ENCODE measurements around the gene FBN1. TPM values are rescaled to one million over a fixed set of nuclear protein-coding genes. Genes with fewer than 3 reads are reported as not detected.

The FBN1 gene
- total RNA-seq, 2 donors from 2014 or later: 0.91 to 1.6 TPM

GRCh38 chr15:48374472-48374871 is 271.0 kb downstream of the FBN1 start:
- no peak overlapping the region for H3K27ac Mint-ChIP-seq
- no peaks in the 10 kb centered on the region for H3K36me3 Mint-ChIP-seq (ENCODE audit: low read depth)
- no peak overlapping the region for H3K4me3 Mint-ChIP-seq

GRCh38 chr15:48373821-48374451 is 271.6 kb downstream of the FBN1 start:
- no peaks in the 10 kb centered on the region for H3K4me1 Mint-ChIP-seq
- no peak overlapping the region for H3K27ac Mint-ChIP-seq
- H3K27me3 Mint-ChIP-seq: peaks cover 33% of the 10 kb centered on the region
- no peak overlapping the region for H3K4me3 Mint-ChIP-seq
- no peak for ATAC-seq (replicated peaks)
- no peaks in the 10 kb centered on the region for H3K36me3 Mint-ChIP-seq (ENCODE audit: low read depth)
- peaks cover 4% of the 10 kb centered on the region for H3K9me3 Mint-ChIP-seq

More at GRCh38 chr15:48374472-48374871, 271.0 kb downstream of the FBN1 start:
- H3K4me1 Mint-ChIP-seq: no peaks in the 10 kb centered on the region
- H3K27me3 Mint-ChIP-seq: peaks cover 30% of the 10 kb centered on the region
- ATAC-seq (replicated peaks): no peak
- peaks cover 4% of the 10 kb centered on the region for H3K9me3 Mint-ChIP-seq

DNA sequence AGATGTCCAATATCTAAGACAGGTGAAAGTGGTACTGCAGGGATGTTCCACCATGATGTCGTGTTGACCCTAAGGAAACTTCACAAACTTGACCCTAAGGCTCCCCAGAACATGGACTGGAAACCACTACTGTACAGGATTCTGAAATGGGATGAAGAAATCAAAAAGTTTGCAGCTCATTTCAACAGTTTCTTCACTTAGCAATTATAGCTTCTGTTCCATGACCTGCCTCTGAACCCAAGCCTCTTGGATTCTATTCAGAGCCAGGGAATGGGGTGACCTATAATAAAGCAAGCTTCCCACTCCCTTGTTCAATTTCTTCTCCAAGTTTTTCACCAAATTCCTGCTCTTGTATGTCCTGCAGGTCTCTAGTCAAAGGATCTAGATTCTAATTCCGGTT is 273.5 kb downstream of the FBN1 start:
- H3K9me3 Mint-ChIP-seq: no peaks in the 10 kb centered on the region
- H3K4me1 Mint-ChIP-seq: no peaks in the 10 kb centered on the region
- no peak overlapping the region for H3K4me3 Mint-ChIP-seq
- H3K36me3 Mint-ChIP-seq (ENCODE audit: low read depth): no peaks in the 10 kb centered on the region
- no peak for ATAC-seq (replicated peaks)
- H3K27ac Mint-ChIP-seq: no peak overlapping the region
- H3K27me3 Mint-ChIP-seq: peaks cover 26% of the 10 kb centered on the region

- Mint-ChIP-seq H3K27ac (no peak overlapping the region), H3K27me3 (peaks cover 26% of the 10 kb centered on the region), H3K4me3 (no peak overlapping the region), H3K4me1 (no peaks in the 10 kb centered on the region), H3K36me3 (ENCODE audit: low read depth) (no peaks in the 10 kb centered on the region), H3K9me3 (no peaks in the 10 kb centered on the region)
- no peak for ATAC-seq (replicated peaks)
These were observed 274.0 kb downstream of the FBN1 start for GRCh38 chr15:48371550-48371949.

DNA sequence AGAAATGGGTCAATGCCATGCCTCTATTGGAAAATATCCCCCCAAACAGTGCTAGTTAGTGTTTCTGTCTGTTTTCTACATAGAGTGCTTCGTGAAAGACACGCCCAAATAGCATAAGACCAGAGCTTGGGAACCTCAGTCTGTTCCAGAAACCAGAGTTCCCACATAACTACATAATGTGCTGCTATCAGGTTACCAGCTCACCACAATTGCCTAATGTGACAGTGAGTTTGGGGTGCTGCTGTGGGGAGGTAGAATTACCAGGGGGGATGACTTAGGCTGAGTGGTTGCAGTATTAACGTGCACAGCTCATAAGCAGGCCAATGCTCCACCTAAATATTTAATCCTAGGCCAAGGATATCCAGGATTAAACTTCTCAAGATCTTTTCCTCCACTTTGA is 275.0 kb downstream of the FBN1 start:
- H3K4me3 Mint-ChIP-seq: no peak overlapping the region
- H3K9me3 Mint-ChIP-seq: no peaks in the 10 kb centered on the region
- H3K36me3 Mint-ChIP-seq (ENCODE audit: low read depth): no peaks in the 10 kb centered on the region
- no peak overlapping the region for H3K27ac Mint-ChIP-seq
- H3K27me3 Mint-ChIP-seq: peaks cover 23% of the 10 kb centered on the region
- H3K4me1 Mint-ChIP-seq: no peaks in the 10 kb centered on the region
- no peak for ATAC-seq (replicated peaks)

DNA sequence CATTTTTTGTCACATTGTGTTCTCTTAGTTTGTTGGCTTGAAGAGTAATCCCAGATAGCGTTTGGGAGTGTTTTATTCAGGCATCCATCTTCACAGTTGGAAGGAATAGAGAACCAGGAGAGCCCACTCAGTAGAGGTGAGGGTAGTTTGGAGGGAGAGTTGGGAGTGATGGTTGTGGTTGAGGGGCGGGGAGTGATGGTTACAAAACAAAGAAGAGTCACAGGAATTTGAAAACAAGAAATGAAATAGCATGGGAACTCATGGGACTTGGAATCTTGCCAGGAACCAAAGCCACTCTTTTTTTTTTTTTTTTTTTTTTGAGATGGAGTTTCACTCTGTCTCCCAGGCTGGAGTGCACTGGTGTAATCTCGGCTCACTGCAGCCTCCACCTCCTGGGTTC is 278.0 kb downstream of the FBN1 start:
- Mint-ChIP-seq H3K9me3 (no peaks in the 10 kb centered on the region), H3K4me3 (no peak overlapping the region), H3K27me3 (peaks cover 16% of the 10 kb centered on the region), H3K27ac (no peak overlapping the region), H3K4me1 (no peaks in the 10 kb centered on the region), H3K36me3 (ENCODE audit: low read depth) (no peaks in the 10 kb centered on the region)
- no peak for ATAC-seq (replicated peaks)

GRCh38 chr15:48366584-48367312 is 278.8 kb downstream of the FBN1 start:
- Mint-ChIP-seq H3K36me3 (ENCODE audit: low read depth) (no peaks in the 10 kb centered on the region), H3K27ac (no peak overlapping the region), H3K4me3 (no peak overlapping the region), H3K27me3 (peaks cover 16% of the 10 kb centered on the region), H3K9me3 (no peaks in the 10 kb centered on the region), H3K4me1 (no peaks in the 10 kb centered on the region)
- ATAC-seq (replicated peaks): no peak

DNA sequence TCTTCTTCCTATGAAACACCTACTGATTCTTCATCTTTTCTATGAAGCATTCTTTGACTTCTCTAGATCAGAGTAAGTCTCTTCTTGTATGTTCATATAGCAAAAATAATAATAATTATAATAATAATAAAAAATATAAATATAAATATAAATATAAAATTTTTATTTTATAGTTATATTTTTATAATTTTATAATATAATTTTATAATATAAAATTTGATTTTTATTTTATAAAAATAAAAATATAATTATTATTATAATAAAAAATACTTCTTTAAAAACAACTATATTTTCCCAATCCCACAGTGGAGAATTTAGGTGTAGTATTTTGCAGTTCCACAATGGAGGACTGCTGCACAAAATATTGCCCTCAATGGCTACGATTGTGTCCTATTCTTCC is 279.9 kb downstream of the FBN1 start:
- no peak for ATAC-seq (replicated peaks)
- no peak overlapping the region for H3K4me3 Mint-ChIP-seq
- no peaks in the 10 kb centered on the region for H3K9me3 Mint-ChIP-seq
- no peaks in the 10 kb centered on the region for H3K4me1 Mint-ChIP-seq
- H3K36me3 Mint-ChIP-seq (ENCODE audit: low read depth): no peaks in the 10 kb centered on the region
- peaks cover 16% of the 10 kb centered on the region for H3K27me3 Mint-ChIP-seq
- H3K27ac Mint-ChIP-seq: no peak overlapping the region

- no peak overlapping the region for H3K27ac Mint-ChIP-seq
- H3K4me3 Mint-ChIP-seq: no peak overlapping the region
- H3K27me3 Mint-ChIP-seq: peaks cover 10% of the 10 kb centered on the region
- no peaks in the 10 kb centered on the region for H3K9me3 Mint-ChIP-seq
- no peak for ATAC-seq (replicated peaks)
- no peaks in the 10 kb centered on the region for H3K36me3 Mint-ChIP-seq (ENCODE audit: low read depth)
- H3K4me1 Mint-ChIP-seq: peaks cover 3% of the 10 kb centered on the region
These were observed 282.0 kb downstream of the FBN1 start for GRCh38 chr15:48363474-48363873.

DNA sequence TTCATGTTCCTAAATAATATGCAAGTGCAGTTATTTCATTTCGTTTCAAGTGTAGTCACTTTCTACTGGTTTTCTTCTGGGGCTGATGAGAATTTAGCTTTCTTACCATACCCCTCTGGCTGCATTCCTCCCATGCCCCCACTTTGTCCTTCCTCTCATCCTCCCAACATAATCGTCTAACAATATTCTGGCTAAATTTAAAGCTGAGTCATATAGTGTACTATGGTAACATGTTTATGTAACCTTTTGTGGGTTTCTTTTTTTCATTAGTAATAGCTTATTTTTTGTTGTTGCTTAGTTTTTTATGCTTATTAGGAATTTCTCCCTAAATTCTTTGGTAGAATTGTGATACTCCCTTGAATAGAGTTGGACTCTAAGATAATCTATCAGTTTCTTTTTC is 283.8 kb downstream of the FBN1 start:
- Mint-ChIP-seq H3K9me3 (no peaks in the 10 kb centered on the region), H3K27ac (no peak overlapping the region), H3K36me3 (ENCODE audit: low read depth) (no peaks in the 10 kb centered on the region), H3K27me3 (peaks cover 7% of the 10 kb centered on the region), H3K4me1 (peaks cover 4% of the 10 kb centered on the region), H3K4me3 (no peak overlapping the region)
- ATAC-seq (replicated peaks): no peak

GRCh38 chr15:48360841-48361240 is 284.7 kb downstream of the FBN1 start:
- Mint-ChIP-seq H3K27me3 (peaks cover 3% of the 10 kb centered on the region), H3K27ac (no peak overlapping the region), H3K4me3 (no peak overlapping the region), H3K9me3 (no peaks in the 10 kb centered on the region), H3K4me1 (peaks cover 4% of the 10 kb centered on the region), H3K36me3 (ENCODE audit: low read depth) (no peaks in the 10 kb centered on the region)
- no peak for ATAC-seq (replicated peaks)

Other genes with a start within 250 kb of the FBN1 start
- gene CEP152, start 165.4 kb upstream of the FBN1 start, total RNA-seq: 10 to 100 TPM; 26.7 to 34.0 TPM
- 10 to 100 TPM; 67.5 to 96.9 TPM for gene EID1, start 232.4 kb upstream of the FBN1 start, total RNA-seq

All from activated T-helper 17 cell treated with anti-CD3 and anti-CD28 coated beads, Interleukin-2, amount 50 U/mL, for 72 hours (primary cell).